HL-60/S4 treated with phorbol 12-myristate 13-acetate at 8.2 ng/mL for 4 days and 3 days (cell line): ENCODE data around the gene STRN4.

Experiments used
- in situ Hi-C: fragments of 300-500 bp; cut with MboI; formaldehyde crosslinking; loops from 2 replicates; pipeline ENCODE4 v1.15.0; 2022; ENCODE audit warnings: low sequenced_read_pairs

STRN4 gene

GRCh38 chr19:46727757-46728156, 18.5 kb downstream of the STRN4 start:
- in situ Hi-C loops: no loop called here

GRCh38 chr19:46726971-46727501, 19.2 kb downstream of the STRN4 start:
- in situ Hi-C loops: no loop called here

GRCh38 chr19:46726551-46726950, 19.7 kb downstream of the STRN4 start:
- in situ Hi-C loops: no loop called here

- in situ Hi-C loops: no loop called here
Measured at GRCh38 chr19:46725859-46726393, 20.3 kb downstream of the STRN4 start.

- in situ Hi-C loops: no loop called here
Measured at GRCh38 chr19:46725036-46725820, 21.0 kb downstream of the STRN4 start.

GRCh38 chr19:46724468-46724867, 21.8 kb downstream of the STRN4 start:
- in situ Hi-C loops: no loop called here

- in situ Hi-C loops: no loop called here
Measured at GRCh38 chr19:46723471-46723870, 22.8 kb downstream of the STRN4 start.

- in situ Hi-C loops: no loop called here
Measured at GRCh38 chr19:46723023-46723461, 23.2 kb downstream of the STRN4 start.

- in situ Hi-C loops: no loop called here
Measured at GRCh38 chr19:46722421-46723022, 23.7 kb downstream of the STRN4 start.

- in situ Hi-C loops: no loop called here
Measured at GRCh38 chr19:46722004-46722380, 24.3 kb downstream of the STRN4 start.

- in situ Hi-C loops: no loop called here
Measured at GRCh38 chr19:46721269-46722003, 24.8 kb downstream of the STRN4 start.

- in situ Hi-C loops: no loop called here
Measured at GRCh38 chr19:46720503-46721239, 25.6 kb downstream of the STRN4 start.

GRCh38 chr19:46719629-46720502, 26.4 kb downstream of the STRN4 start:
- in situ Hi-C loops: no loop called here

GRCh38 chr19:46718934-46719622, 27.2 kb downstream of the STRN4 start:
- in situ Hi-C loops: no loop called here

GRCh38 chr19:46718157-46718933, 27.9 kb downstream of the STRN4 start:
- in situ Hi-C loops: no loop called here

GRCh38 chr19:46717716-46718143, 28.5 kb downstream of the STRN4 start:
- in situ Hi-C loops: no loop called here

GRCh38 chr19:46717034-46717715, 29.1 kb downstream of the STRN4 start, which contains the start of gene PRKD2:
Gene PRKD2, minus strand, starts transcription at chr19:46717114. Its CDS starts 744 bp downstream, at chr19:46716370.
- in situ Hi-C loops: no loop called here

- in situ Hi-C loops: no loop called here
Measured at GRCh38 chr19:46716672-46717033, 29.6 kb downstream of the STRN4 start.
